IMR-90 (cell line): ENCODE data around the gene STRN4. TPM values are rescaled to one million over a fixed set of nuclear protein-coding genes. Genes with fewer than 3 reads are reported as not detected.
"Not testable (repeated sequence)": the region's sequence is repeated elsewhere in the genome, so short reads cannot be mapped to it uniquely, and the experiment has no call there.

Source experiments
- ATAC-seq: fragments of 200-7000 bp; cut with Tn5 transposase; 2 replicates; pipeline ENCODE4 v1.9.1; 2020; ENCODE audit warnings: low read depth, mild to moderate bottlenecking, moderate library complexity
- BruUV-seq: library from RNA; stranded (reverse); fragments of 400-500 nt; replicated peaks from 2 replicates; lab custom pipeline; 2021; lab: Mats Ljungman, UMichigan
- CTCF ChIA-PET: fragments of 300-600 bp; formaldehyde crosslinking; extraction: SDS; loops from one replicate; lab custom pipeline; 2021; ENCODE audit warnings: antibody characterized with exemption; lab: Yijun Ruan, JAX
- POLR2A ChIA-PET: fragments of 300-600 bp; sonication (Branson Sonifier 250); formaldehyde crosslinking; loops from one replicate; lab custom pipeline; 2022; ENCODE audit warnings: antibody characterized with exemption; ENCODE audit not compliant: unreplicated experiment; lab: Charles Lee
- DNase-seq: peaks from one replicate; pipeline ENCODE4 v3.0.0; 2013
- H2AFZ ChIP-seq: replicated peaks from 2 replicates; pipeline ENCODE3; 2013; ENCODE audit warnings: low read length, mild to moderate bottlenecking; ENCODE audit not compliant: poor library complexity
- H2AK5ac ChIP-seq: 2 replicates; pipeline ENCODE4 v1.6.1; 2013; ENCODE audit warnings: low read depth, low read length, inconsistent platforms
- H2AK9ac ChIP-seq: replicated peaks from 2 replicates; pipeline ENCODE3; 2013; ENCODE audit warnings: mild to moderate bottlenecking, low read depth, low read length, moderate library complexity; ENCODE audit not compliant: poor library complexity
- H2BK120ac ChIP-seq: 2 replicates; pipeline ENCODE4 v1.6.1; 2013; ENCODE audit warnings: low read depth, low read length, inconsistent platforms
- H2BK15ac ChIP-seq: 3 replicates; pipeline ENCODE4 v1.6.1; 2013; ENCODE audit warnings: low read depth, low read length, inconsistent platforms
- H2BK20ac ChIP-seq: 2 replicates; pipeline ENCODE4 v1.6.1; 2013; ENCODE audit warnings: low read depth, mild to moderate bottlenecking, inconsistent platforms, low read length, moderate library complexity
- H2BK5ac ChIP-seq: 2 replicates; pipeline ENCODE4 v1.6.1; 2013; ENCODE audit warnings: mild to moderate bottlenecking, low read depth, low read length, inconsistent platforms; ENCODE audit not compliant: poor library complexity, severe bottlenecking
- H3K14ac ChIP-seq: replicated peaks from 2 replicates; pipeline ENCODE4 v1.6.1; 2013; ENCODE audit warnings: low read depth, low read length, inconsistent platforms
- H3K18ac ChIP-seq: 2 replicates; pipeline ENCODE4 v1.6.1; 2013; ENCODE audit warnings: low read depth, low read length, control low read depth
- H3K23ac ChIP-seq: 2 replicates; pipeline ENCODE4 v1.6.1; 2013; ENCODE audit warnings: low read depth, low read length, inconsistent platforms
- H3K27ac ChIP-seq: 2 replicates; pipeline ENCODE4 v1.5.1; 2013; ENCODE audit warnings: mild to moderate bottlenecking, control low read depth, low read length; ENCODE audit not compliant: insufficient read depth
- H3K27me3 ChIP-seq: 2 replicates; pipeline ENCODE4 v1.6.1; 2013; ENCODE audit warnings: low read length; ENCODE audit not compliant: control insufficient read depth, insufficient read depth
- H3K36me3 ChIP-seq: 2 replicates; pipeline ENCODE4 v1.6.1; 2013; ENCODE audit warnings: low read length, mixed read lengths; ENCODE audit not compliant: control insufficient read depth, insufficient read depth
- H3K4ac ChIP-seq: 2 replicates; pipeline ENCODE4 v1.6.1; 2013; ENCODE audit warnings: low read depth, low read length, inconsistent platforms
- H3K4me1 ChIP-seq: 2 replicates; pipeline ENCODE4 v1.6.1; 2013; ENCODE audit warnings: low read length, mixed read lengths; ENCODE audit not compliant: control insufficient read depth, insufficient read depth
- H3K4me2 ChIP-seq: 2 replicates; pipeline ENCODE4 v1.6.1; 2013; ENCODE audit warnings: low read depth, mild to moderate bottlenecking, control low read depth, low read length, moderate library complexity
- H3K4me3 ChIP-seq: 2 replicates; pipeline ENCODE4 v1.5.1; 2013; ENCODE audit warnings: low read depth, mild to moderate bottlenecking, control low read depth, low read length, moderate library complexity; ENCODE audit not compliant: insufficient read depth
- H3K56ac ChIP-seq: 2 replicates; pipeline ENCODE4 v1.6.1; 2013; ENCODE audit warnings: low read length, inconsistent platforms; ENCODE audit not compliant: insufficient read depth; ENCODE audit errors: extremely low read depth
- H3K79me1 ChIP-seq, 2 experiments: 2 replicates each; pipeline ENCODE4 v1.6.1; 2013; ENCODE audit warnings: low read length in 2 of 2, inconsistent platforms in 1 of 2, low read depth in 1 of 2
- H3K9ac ChIP-seq: 2 replicates; pipeline ENCODE4 v1.6.1; 2013; ENCODE audit warnings: low read depth, low read length, control low read depth
- H3K9me1 ChIP-seq: 2 replicates; pipeline ENCODE4 v1.6.1; 2013; ENCODE audit warnings: low read length, inconsistent platforms; ENCODE audit not compliant: insufficient read depth
- H3K9me3 ChIP-seq: 2 replicates; pipeline ENCODE4 v1.6.1; 2013; ENCODE audit warnings: low read length; ENCODE audit not compliant: control insufficient read depth, insufficient read depth
- H4K20me1 ChIP-seq: 2 replicates; pipeline ENCODE4 v1.6.1; 2013; ENCODE audit warnings: low read length, inconsistent platforms; ENCODE audit not compliant: insufficient read depth
- H4K5ac ChIP-seq: 2 replicates; pipeline ENCODE4 v1.6.1; 2013; ENCODE audit warnings: mild to moderate bottlenecking, low read depth, low read length, control low read depth
- H4K8ac ChIP-seq, 2 experiments: 2 replicates each; pipeline ENCODE4 v1.6.1; 2013; ENCODE audit warnings: low read depth in 2 of 2, low read length in 2 of 2, control low read depth in 1 of 2, inconsistent platforms in 1 of 2
- H4K91ac ChIP-seq: 2 replicates; pipeline ENCODE4 v1.6.1; 2013; ENCODE audit warnings: low read depth, low read length, inconsistent platforms; ENCODE audit not compliant: insufficient read depth
- MXI1 ChIP-seq: IDR thresholded peaks from 2 replicates; pipeline ENCODE4 v1.6.1; 2012; ENCODE audit warnings: low read depth, mild to moderate bottlenecking, low read length, moderate library complexity, borderline replicate concordance
- WGBS, 2 experiments: methylation state at CpG; one replicate each; pipeline versions ENCODE4 v1.1.5 to v1.1.7; 2013; ENCODE audit warnings: missing lambda C conversion rate in 2 of 2; ENCODE audit not compliant: insufficient read length in 1 of 2; ENCODE audit errors: extremely low coverage in 2 of 2; 5-methylcytosine and 5-hydroxymethylcytosine counted together
- dilution Hi-C: fragments of 300-500 bp; cut with HindIII; formaldehyde crosslinking; loops from one replicate; pipeline ENCODE4 v1.14.3; 2018; ENCODE audit warnings: low sequenced_read_pairs; ENCODE audit not compliant: unreplicated experiment
- in situ Hi-C: fragments of 300-500 bp; cut with MboI; formaldehyde crosslinking; loops from 3 replicates; pipeline ENCODE4 v1.14.3; 2019; ENCODE audit warnings: low sequenced_read_pairs, inconsistent platforms, mixed read lengths
- intact Hi-C: fragments of 100-400 bp; cut with micrococcal nuclease; formaldehyde crosslinking; loops from 2 replicates; pipeline ENCODE4 v1.10.0; 2022
- polyA plus RNA-seq, 3 experiments: library from polyadenylated mRNA; depleted of rRNA; stranded (reverse); fragments of >200 nt; gene quantifications; 2 replicates each; pipeline ENCODE4 v1.2.3, GENCODE V29; 2012; ENCODE audit warnings: low replicate concordance in 1 of 3
- total RNA-seq: library from RNA; depleted of rRNA; stranded (reverse); fragments of >200 nt; gene quantifications from 2 replicates; pipeline ENCODE4 v1.2.3, GENCODE V29; 2012

STRN4 gene
- total and polyA plus RNA-seq, 2 of the 4 experiments (the other 2 are of a cell fraction) = 36.7 to 112 TPM

- Histone ChIP-seq H3K27ac (peak overlapping the region; percentile 5; the same call in 1 of the 2 replicates), H3K4me3 (no peak overlapping the region), H3K56ac (no peak overlapping the region), H3K4me1 (peaks cover 10% of the 10 kb centered on the region), H3K79me1 (peaks cover 37 to 76% of the 10 kb centered on the region in 2 experiments), H3K9me1 (peaks cover 10% of the 10 kb centered on the region; the same call in 1 of the 2 replicates), H2AK9ac (peak overlapping the region; percentile 83), H2BK15ac (no peak overlapping the region), H2BK20ac (no peak overlapping the region), H4K8ac (peak overlapping the region in 1 of 2 experiments; percentile 30; a peak in 1 of 4 replicates), H3K18ac (no peak overlapping the region), H3K9ac (0 out of 2 replicates have a peak overlapping the region, but pooled peaks have one; percentile 15), H4K20me1 (peaks cover 83% of the 10 kb centered on the region), H3K14ac (no peak overlapping the region), H2AFZ (no peak overlapping the region), H2AK5ac (no peak overlapping the region; the same call in 1 of the 2 replicates), H3K9me3 (no peaks in the 10 kb centered on the region), H3K4ac (peak overlapping the region; percentile 16; the same call in 1 of the 2 replicates), H3K27me3 (no peaks in the 10 kb centered on the region), H2BK5ac (peak overlapping the region; percentile 1), H2BK120ac (no peak overlapping the region), H3K23ac (peak overlapping the region; percentile 36; the same call in 1 of the 2 replicates), H4K5ac (no peak overlapping the region), H3K4me2 (no peak overlapping the region; the same call in 1 of the 2 replicates), H4K91ac (no peak overlapping the region), H3K36me3 (peaks cover 65% of the 10 kb centered on the region)
- DNase-seq (no peak), ATAC-seq (no peak)
- intact Hi-C loops (no loop called here), in situ Hi-C loops (loop anchor here (10.0 kb wide), 1 partner anchor 62 kb away; no protein-coding TSS in a partner anchor), dilution Hi-C loops (no loop called here)
- BruUV-seq = no TSS peak
- POLR2A ChIA-PET = interaction anchor here (0.6 kb wide), 1 partner anchor 11 kb away, joined by 7 read pairs; no protein-coding TSS in a partner anchor
- no peak for TF ChIP-seq MXI1
- CTCF ChIA-PET = no interaction called here
- WGBS, 2 experiments = 94% methylated on average over 3 of the region's 7 CpGs; no CpG with 5 or more reads in 1 of the 2 experiments
These were observed 36.2 kb upstream of the STRN4 start for GRCh38 chr19:46782355-46783019.

- H2AFZ ChIP-seq, intact Hi-C loops, H2AK9ac ChIP-seq, H3K9me3 ChIP-seq, H2BK120ac ChIP-seq, DNase-seq, H3K27me3 ChIP-seq, H3K56ac ChIP-seq, H2BK15ac ChIP-seq, H3K9ac ChIP-seq, H3K18ac ChIP-seq, H4K5ac ChIP-seq, H3K4me2 ChIP-seq, H4K8ac ChIP-seq, H3K27ac ChIP-seq, H3K4ac ChIP-seq, H3K14ac ChIP-seq, H3K9me1 ChIP-seq, H4K91ac ChIP-seq, H3K4me3 ChIP-seq, CTCF ChIA-PET, H2BK5ac ChIP-seq, in situ Hi-C loops, ATAC-seq, dilution Hi-C loops, H3K4me1 ChIP-seq, POLR2A ChIA-PET, H3K23ac ChIP-seq, H2BK20ac ChIP-seq, H2AK5ac ChIP-seq, BruUV-seq: not testable (repeated sequence)
- Histone ChIP-seq H3K79me1 (peaks cover 43 to 75% of the 10 kb centered on the region in 2 experiments), H4K20me1 (peaks cover 77% of the 10 kb centered on the region), H3K36me3 (peaks cover 77% of the 10 kb centered on the region)
- no CpG with 5 or more reads among the region's 12 CpGs for WGBS, 2 experiments
These were observed 31.9 kb upstream of the STRN4 start for GRCh38 chr19:46777956-46778645.
